IMR-90 (cell line): ENCODE data around the gene MAGEB1. TPM values are rescaled to one million over a fixed set of nuclear protein-coding genes. Genes with fewer than 3 reads are reported as not detected.

Experiments used
- ATAC-seq: fragments of 200-7000 bp; cut with Tn5 transposase; 2 replicates; pipeline ENCODE4 v1.9.1; 2020; ENCODE audit warnings: low read depth, mild to moderate bottlenecking, moderate library complexity
- BruUV-seq: library from RNA; stranded (reverse); fragments of 400-500 nt; replicated peaks from 2 replicates; lab custom pipeline; 2021; lab: Mats Ljungman, UMichigan
- CTCF ChIA-PET: fragments of 300-600 bp; formaldehyde crosslinking; extraction: SDS; loops from one replicate; lab custom pipeline; 2021; ENCODE audit warnings: antibody characterized with exemption; lab: Yijun Ruan, JAX
- POLR2A ChIA-PET: fragments of 300-600 bp; sonication (Branson Sonifier 250); formaldehyde crosslinking; loops from one replicate; lab custom pipeline; 2022; ENCODE audit warnings: antibody characterized with exemption; ENCODE audit not compliant: unreplicated experiment; lab: Charles Lee
- DNase-seq: peaks from one replicate; pipeline ENCODE4 v3.0.0; 2013
- H2AFZ ChIP-seq: replicated peaks from 2 replicates; pipeline ENCODE3; 2013; ENCODE audit warnings: low read length, mild to moderate bottlenecking; ENCODE audit not compliant: poor library complexity
- H2AK5ac ChIP-seq: 2 replicates; pipeline ENCODE4 v1.6.1; 2013; ENCODE audit warnings: low read depth, low read length, inconsistent platforms
- H2AK9ac ChIP-seq: replicated peaks from 2 replicates; pipeline ENCODE3; 2013; ENCODE audit warnings: mild to moderate bottlenecking, low read depth, low read length, moderate library complexity; ENCODE audit not compliant: poor library complexity
- H2BK120ac ChIP-seq: 2 replicates; pipeline ENCODE4 v1.6.1; 2013; ENCODE audit warnings: low read depth, low read length, inconsistent platforms
- H2BK15ac ChIP-seq: 3 replicates; pipeline ENCODE4 v1.6.1; 2013; ENCODE audit warnings: low read depth, low read length, inconsistent platforms
- H2BK20ac ChIP-seq: 2 replicates; pipeline ENCODE4 v1.6.1; 2013; ENCODE audit warnings: low read depth, mild to moderate bottlenecking, inconsistent platforms, low read length, moderate library complexity
- H2BK5ac ChIP-seq: 2 replicates; pipeline ENCODE4 v1.6.1; 2013; ENCODE audit warnings: mild to moderate bottlenecking, low read depth, low read length, inconsistent platforms; ENCODE audit not compliant: poor library complexity, severe bottlenecking
- H3K14ac ChIP-seq: replicated peaks from 2 replicates; pipeline ENCODE4 v1.6.1; 2013; ENCODE audit warnings: low read depth, low read length, inconsistent platforms
- H3K18ac ChIP-seq: 2 replicates; pipeline ENCODE4 v1.6.1; 2013; ENCODE audit warnings: low read depth, low read length, control low read depth
- H3K23ac ChIP-seq: 2 replicates; pipeline ENCODE4 v1.6.1; 2013; ENCODE audit warnings: low read depth, low read length, inconsistent platforms
- H3K27ac ChIP-seq: 2 replicates; pipeline ENCODE4 v1.5.1; 2013; ENCODE audit warnings: mild to moderate bottlenecking, control low read depth, low read length; ENCODE audit not compliant: insufficient read depth
- H3K27me3 ChIP-seq: 2 replicates; pipeline ENCODE4 v1.6.1; 2013; ENCODE audit warnings: low read length; ENCODE audit not compliant: control insufficient read depth, insufficient read depth
- H3K36me3 ChIP-seq: 2 replicates; pipeline ENCODE4 v1.6.1; 2013; ENCODE audit warnings: low read length, mixed read lengths; ENCODE audit not compliant: control insufficient read depth, insufficient read depth
- H3K4ac ChIP-seq: 2 replicates; pipeline ENCODE4 v1.6.1; 2013; ENCODE audit warnings: low read depth, low read length, inconsistent platforms
- H3K4me1 ChIP-seq: 2 replicates; pipeline ENCODE4 v1.6.1; 2013; ENCODE audit warnings: low read length, mixed read lengths; ENCODE audit not compliant: control insufficient read depth, insufficient read depth
- H3K4me2 ChIP-seq: 2 replicates; pipeline ENCODE4 v1.6.1; 2013; ENCODE audit warnings: low read depth, mild to moderate bottlenecking, control low read depth, low read length, moderate library complexity
- H3K4me3 ChIP-seq: 2 replicates; pipeline ENCODE4 v1.5.1; 2013; ENCODE audit warnings: low read depth, mild to moderate bottlenecking, control low read depth, low read length, moderate library complexity; ENCODE audit not compliant: insufficient read depth
- H3K56ac ChIP-seq: 2 replicates; pipeline ENCODE4 v1.6.1; 2013; ENCODE audit warnings: low read length, inconsistent platforms; ENCODE audit not compliant: insufficient read depth; ENCODE audit errors: extremely low read depth
- H3K79me1 ChIP-seq, 2 experiments: 2 replicates each; pipeline ENCODE4 v1.6.1; 2013; ENCODE audit warnings: low read length in 2 of 2, inconsistent platforms in 1 of 2, low read depth in 1 of 2
- H3K9ac ChIP-seq: 2 replicates; pipeline ENCODE4 v1.6.1; 2013; ENCODE audit warnings: low read depth, low read length, control low read depth
- H3K9me1 ChIP-seq: 2 replicates; pipeline ENCODE4 v1.6.1; 2013; ENCODE audit warnings: low read length, inconsistent platforms; ENCODE audit not compliant: insufficient read depth
- H3K9me3 ChIP-seq: 2 replicates; pipeline ENCODE4 v1.6.1; 2013; ENCODE audit warnings: low read length; ENCODE audit not compliant: control insufficient read depth, insufficient read depth
- H4K20me1 ChIP-seq: 2 replicates; pipeline ENCODE4 v1.6.1; 2013; ENCODE audit warnings: low read length, inconsistent platforms; ENCODE audit not compliant: insufficient read depth
- H4K5ac ChIP-seq: 2 replicates; pipeline ENCODE4 v1.6.1; 2013; ENCODE audit warnings: mild to moderate bottlenecking, low read depth, low read length, control low read depth
- H4K8ac ChIP-seq, 2 experiments: 2 replicates each; pipeline ENCODE4 v1.6.1; 2013; ENCODE audit warnings: low read depth in 2 of 2, low read length in 2 of 2, control low read depth in 1 of 2, inconsistent platforms in 1 of 2
- H4K91ac ChIP-seq: 2 replicates; pipeline ENCODE4 v1.6.1; 2013; ENCODE audit warnings: low read depth, low read length, inconsistent platforms; ENCODE audit not compliant: insufficient read depth
- BHLHE40 ChIP-seq: fragments of 150-350 bp; IDR thresholded peaks from 2 replicates; pipeline ENCODE4 v1.6.1; 2016; ENCODE audit warnings: mild to moderate bottlenecking, low read depth, low read length
- CEBPB ChIP-seq: IDR thresholded peaks from 2 replicates; pipeline ENCODE4 v1.6.1; 2012; ENCODE audit warnings: low read depth, low read length, improper control_type of control experiment
- CHD1 ChIP-seq: IDR thresholded peaks from 2 replicates; pipeline ENCODE4 v1.6.1; 2012; ENCODE audit warnings: low read depth, low read length, improper control_type of control experiment
- CTCF ChIP-seq: conservative IDR thresholded peaks from 2 replicates; pipeline ENCODE4 v1.5.1; 2012; ENCODE audit warnings: mild to moderate bottlenecking, low read depth, low read length, improper control_type of control experiment
- ELK1 ChIP-seq: fragments of 150-350 bp; IDR thresholded peaks from 2 replicates; pipeline ENCODE4 v1.6.1; 2016; ENCODE audit warnings: low read depth, mild to moderate bottlenecking, low read length, moderate library complexity, borderline replicate concordance
- FOS ChIP-seq: fragments of 150-350 bp; IDR thresholded peaks from 2 replicates; pipeline ENCODE4 v1.6.1; 2016; ENCODE audit warnings: low read depth, low read length
- MAFK ChIP-seq: IDR thresholded peaks from 2 replicates; pipeline ENCODE4 v1.6.1; 2012; ENCODE audit warnings: low read depth, low read length, improper control_type of control experiment
- MAZ ChIP-seq: IDR thresholded peaks from 2 replicates; pipeline ENCODE4 v1.6.1; 2012; ENCODE audit warnings: low read depth, mild to moderate bottlenecking, low read length, improper control_type of control experiment, moderate library complexity, borderline replicate concordance
- MXI1 ChIP-seq: IDR thresholded peaks from 2 replicates; pipeline ENCODE4 v1.6.1; 2012; ENCODE audit warnings: low read depth, mild to moderate bottlenecking, low read length, moderate library complexity, borderline replicate concordance
- NFE2L2 ChIP-seq: fragments of 150-350 bp; IDR thresholded peaks from 2 replicates; pipeline ENCODE4 v1.6.1; 2016; ENCODE audit warnings: low read depth, mild to moderate bottlenecking, low read length
- POLR2A ChIP-seq: IDR thresholded peaks from 2 replicates; pipeline ENCODE4 v1.6.1; 2012; ENCODE audit warnings: mild to moderate bottlenecking, low read depth, low read length
- RAD21 ChIP-seq: IDR thresholded peaks from 2 replicates; pipeline ENCODE4 v1.6.1; 2012; ENCODE audit warnings: low read length, improper control_type of control experiment
- RCOR1 ChIP-seq: IDR thresholded peaks from 2 replicates; pipeline ENCODE4 v1.6.1; 2012; ENCODE audit warnings: mild to moderate bottlenecking, low read length, improper control_type of control experiment; ENCODE audit not compliant: insufficient replicate concordance
- RFX5 ChIP-seq: IDR thresholded peaks from 2 replicates; pipeline ENCODE4 v1.8.0; 2012; ENCODE audit warnings: low read depth, mild to moderate bottlenecking, low read length, moderate library complexity
- SMC3 ChIP-seq: fragments of 150-350 bp; IDR thresholded peaks from 2 replicates; pipeline ENCODE4 v1.6.1; 2016; ENCODE audit warnings: low read depth, mild to moderate bottlenecking, antibody characterized with exemption, low read length, moderate library complexity
- USF2 ChIP-seq: fragments of 150-350 bp; IDR thresholded peaks from 2 replicates; pipeline ENCODE4 v1.6.1; 2017; ENCODE audit warnings: mild to moderate bottlenecking, antibody characterized with exemption, low read length, low read depth
- WGBS, 2 experiments: methylation state at CpG; one replicate each; pipeline versions ENCODE4 v1.1.5 to v1.1.7; 2013; ENCODE audit warnings: missing lambda C conversion rate in 2 of 2; ENCODE audit not compliant: insufficient read length in 1 of 2; ENCODE audit errors: extremely low coverage in 2 of 2; 5-methylcytosine and 5-hydroxymethylcytosine counted together
- dilution Hi-C: fragments of 300-500 bp; cut with HindIII; formaldehyde crosslinking; loops from one replicate; pipeline ENCODE4 v1.14.3; 2018; ENCODE audit warnings: low sequenced_read_pairs; ENCODE audit not compliant: unreplicated experiment
- in situ Hi-C: fragments of 300-500 bp; cut with MboI; formaldehyde crosslinking; loops from 3 replicates; pipeline ENCODE4 v1.14.3; 2019; ENCODE audit warnings: low sequenced_read_pairs, inconsistent platforms, mixed read lengths
- intact Hi-C: fragments of 100-400 bp; cut with micrococcal nuclease; formaldehyde crosslinking; loops from 2 replicates; pipeline ENCODE4 v1.10.0; 2022
- polyA plus RNA-seq, 3 experiments: library from polyadenylated mRNA; depleted of rRNA; stranded (reverse); fragments of >200 nt; gene quantifications; 2 replicates each; pipeline ENCODE4 v1.2.3, GENCODE V29; 2012; ENCODE audit warnings: low replicate concordance in 1 of 3
- total RNA-seq: library from RNA; depleted of rRNA; stranded (reverse); fragments of >200 nt; gene quantifications from 2 replicates; pipeline ENCODE4 v1.2.3, GENCODE V29; 2012

Gene MAGEB1
- total and polyA plus RNA-seq, 2 of the 4 experiments (the other 2 are of a cell fraction): not detected

GRCh38 chrX:30248854-30249253, 1.9 kb downstream of the MAGEB1 start:
- H3K4me1 ChIP-seq: no peaks in the 10 kb centered on the region
- H2BK5ac ChIP-seq: no peak overlapping the region
- no peak overlapping the region for H2AK9ac ChIP-seq
- no peak overlapping the region for H3K4me3 ChIP-seq
- no peak overlapping the region for H3K23ac ChIP-seq
- WGBS, 2 experiments: no CpG with 5 or more reads among the region's 4 CpGs
- H2BK20ac ChIP-seq: no peak overlapping the region
- H3K79me1 ChIP-seq: no peaks in the 10 kb centered on the region
- H3K14ac ChIP-seq: no peak overlapping the region
- no peak overlapping the region for H2AFZ ChIP-seq
- DNase-seq (no peak), ATAC-seq (no peak)
- H3K9ac ChIP-seq: no peak overlapping the region
- intact Hi-C loops: no loop called here
- no peaks in the 10 kb centered on the region for H3K9me3 ChIP-seq
- no peak overlapping the region for H4K5ac ChIP-seq
- no peaks in the 10 kb centered on the region for H3K36me3 ChIP-seq
- H3K27ac ChIP-seq: no peak overlapping the region
- dilution Hi-C loops: no loop called here
- H4K20me1 ChIP-seq: no peaks in the 10 kb centered on the region
- CTCF ChIA-PET: no interaction called here
- H2AK5ac ChIP-seq: no peak overlapping the region
- H3K27me3 ChIP-seq: peaks cover 1% of the 10 kb centered on the region
- H2BK120ac ChIP-seq: no peak overlapping the region
- no peak overlapping the region for H3K18ac ChIP-seq
- no peak overlapping the region for H3K4me2 ChIP-seq
- in situ Hi-C loops: no loop called here
- H2BK15ac ChIP-seq: no peak overlapping the region
- POLR2A ChIA-PET: no interaction called here
- H4K8ac ChIP-seq: no peak overlapping the region
- no peak overlapping the region for H4K91ac ChIP-seq
- no peak overlapping the region for H3K4ac ChIP-seq
- TF ChIP-seq RAD21 (no peak), CEBPB (no peak), MAFK (no peak), NFE2L2 (no peak), ELK1 (no peak), POLR2A (no peak), BHLHE40 (no peak), USF2 (no peak), MXI1 (no peak), FOS (no peak), MAZ (no peak), RFX5 (no peak), CHD1 (no peak), CTCF (no peak), SMC3 (no peak), RCOR1 (no peak)
- BruUV-seq: no TSS peak
- H3K56ac ChIP-seq: no peak overlapping the region
- no peaks in the 10 kb centered on the region for H3K9me1 ChIP-seq
